Stimulated activated CD8-positive, alpha-beta memory T cell treated with anti-CD3 and anti-CD28 coated beads, Interleukin-4, amount 100 ng/mL, for 48 hours (primary cell): ENCODE measurements around the gene GIMAP8.
A peak's percentile ranks its signal among the peaks of the same experiment; 100 is the strongest.
"Not testable (repeated sequence)": the region's sequence is repeated elsewhere in the genome, so short reads cannot be mapped to it uniquely, and the experiment has no call there.

Source experiments
- DNase-seq: peaks from one replicate; pipeline ENCODE4 v3.0.0-alpha.2; 2020

The GIMAP8 gene

DNA sequence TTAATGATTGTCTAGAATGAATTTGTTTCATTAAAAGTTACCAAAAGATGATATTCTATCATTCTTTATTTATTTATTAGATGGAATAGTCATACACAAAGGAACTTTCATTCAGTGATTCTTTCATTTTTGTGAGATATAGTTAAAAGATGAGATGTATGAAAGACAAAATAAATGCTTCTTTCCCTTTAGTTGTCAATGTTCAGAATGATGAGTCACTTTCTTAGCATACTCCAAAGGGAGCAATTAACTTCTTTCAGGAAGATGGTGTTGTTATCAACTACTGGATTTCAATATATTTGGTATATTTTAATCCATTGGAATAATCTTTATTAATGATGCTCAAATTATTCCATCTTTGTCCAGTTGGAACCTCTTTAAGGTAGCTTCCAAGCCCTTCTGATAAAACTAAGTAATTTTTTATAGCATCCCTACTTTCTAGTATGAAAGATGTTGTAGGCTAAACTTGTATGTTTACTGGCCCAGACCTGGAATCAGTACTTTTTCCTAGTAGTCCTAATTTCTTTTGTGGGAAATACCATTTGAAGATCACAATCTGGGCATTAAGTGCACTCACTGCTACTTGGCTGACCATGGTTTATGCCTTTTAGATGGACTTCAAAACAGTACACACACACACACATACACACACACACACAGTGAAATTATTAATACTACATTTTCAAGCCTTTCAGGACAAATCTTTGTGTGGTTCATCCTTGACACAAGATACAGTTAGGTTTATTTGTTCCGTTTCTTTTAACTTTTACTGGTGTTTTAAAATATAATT lies 66.7 kb downstream of the GIMAP8 start:
- DNase-seq: no peak

DNA sequence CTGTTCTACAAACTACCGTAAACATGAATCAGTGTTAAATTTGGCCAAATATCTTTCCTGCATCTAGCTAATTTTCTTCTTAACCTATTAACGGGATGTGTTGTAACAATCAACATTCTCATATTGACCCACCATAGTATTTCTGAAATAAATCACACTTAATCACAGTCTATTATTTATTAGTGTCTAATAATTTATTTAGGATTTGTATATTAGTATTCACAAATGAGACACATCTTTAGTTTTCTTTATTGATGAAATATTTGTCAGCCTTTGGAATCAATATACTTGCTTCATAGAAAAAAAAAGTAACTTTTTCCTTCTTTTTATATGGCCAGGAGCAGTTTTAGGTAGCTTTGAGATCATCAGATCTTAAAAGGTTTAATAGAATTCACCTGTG lies 68.9 kb downstream of the GIMAP8 start:
- DNase-seq: no peak

DNA sequence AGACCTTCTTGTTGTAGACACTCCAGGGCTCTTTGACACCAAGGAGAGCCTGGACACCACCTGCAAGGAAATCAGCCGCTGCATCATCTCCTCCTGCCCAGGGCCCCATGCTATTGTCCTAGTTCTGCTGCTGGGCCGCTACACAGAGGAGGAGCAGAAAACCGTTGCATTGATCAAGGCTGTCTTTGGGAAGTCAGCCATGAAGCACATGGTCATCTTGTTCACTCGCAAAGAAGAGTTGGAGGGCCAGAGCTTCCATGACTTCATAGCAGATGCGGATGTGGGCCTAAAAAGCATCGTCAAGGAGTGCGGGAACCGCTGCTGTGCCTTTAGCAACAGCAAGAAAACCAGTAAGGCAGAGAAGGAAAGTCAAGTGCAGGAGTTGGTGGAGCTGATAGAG lies 69.7 kb downstream of the GIMAP8 start:
- peak; percentile 64 for DNase-seq

DNA sequence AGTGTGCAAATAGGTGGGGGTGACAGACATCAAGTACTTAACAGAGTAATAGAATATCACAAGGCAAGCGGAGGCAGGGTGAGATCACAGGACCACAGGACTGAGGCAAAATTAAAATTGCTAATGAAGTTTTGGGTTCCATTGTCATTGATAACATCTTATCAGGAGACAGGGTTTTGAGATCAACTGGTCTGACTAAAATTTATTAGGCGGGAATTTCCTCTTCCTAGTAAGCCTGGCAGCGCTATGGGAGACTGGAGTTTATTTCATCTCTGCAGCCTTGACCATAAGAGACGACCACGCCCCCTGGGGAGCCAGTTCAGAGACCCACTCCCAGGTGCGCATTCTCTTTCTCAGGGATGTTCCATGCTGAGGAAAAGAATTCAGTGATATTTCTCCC lies 72.5 kb downstream of the GIMAP8 start:
- DNase-seq: not testable (repeated sequence)

DNA sequence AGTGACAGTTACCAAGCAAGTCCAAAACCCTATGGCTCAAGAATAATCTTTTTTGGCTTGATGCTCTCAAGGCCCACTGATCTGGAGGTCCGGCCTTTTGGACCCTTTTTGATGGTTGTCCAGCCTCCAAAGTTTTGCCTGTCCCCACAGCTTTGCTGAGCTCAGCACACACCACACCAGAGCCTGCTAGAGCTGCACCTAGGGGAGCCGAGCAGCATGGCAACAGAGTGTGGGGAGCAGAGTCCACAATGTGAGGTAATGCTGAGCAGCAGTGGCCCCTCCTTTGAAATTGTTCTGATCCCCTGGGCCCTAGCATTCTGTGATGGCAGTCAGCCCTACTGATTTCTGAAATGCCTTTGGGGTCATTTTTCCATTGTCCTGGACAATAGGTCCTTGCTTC lies 73.6 kb downstream of the GIMAP8 start:
- no peak for DNase-seq
